Chondrocyte (in vitro differentiated cells): ENCODE data around the gene ART1. TPM values are rescaled to one million over a fixed set of nuclear protein-coding genes. Genes with fewer than 3 reads are reported as not detected.
A peak's percentile ranks its signal among the peaks of the same experiment; 100 is the strongest.

Experiments used
- DNase-seq: peaks from one replicate; pipeline ENCODE4 v3.0.0; 2021; ENCODE audit warnings: mixed read lengths, low spot score
- H3K27ac Mint-ChIP-seq: one replicate; pipeline ENCODE4 v1.8.0; 2021; ENCODE audit warnings: mild to moderate bottlenecking, moderate library complexity, mixed read lengths; ENCODE audit not compliant: unreplicated experiment
- H3K27me3 Mint-ChIP-seq: 2 replicates; pipeline ENCODE4 v1.8.0; 2021; ENCODE audit warnings: low read depth, mixed read lengths
- H3K36me3 Mint-ChIP-seq: 2 replicates; pipeline ENCODE4 v1.8.0; 2021; ENCODE audit warnings: low read depth, mixed read lengths
- H3K4me1 Mint-ChIP-seq: 2 replicates; pipeline ENCODE4 v1.8.0; 2021; ENCODE audit warnings: low read depth, mild to moderate bottlenecking, mixed read lengths
- H3K4me3 Mint-ChIP-seq: one replicate; pipeline ENCODE4 v1.8.0; 2021; ENCODE audit warnings: mild to moderate bottlenecking, moderate library complexity, mixed read lengths; ENCODE audit not compliant: unreplicated experiment
- H3K9me3 Mint-ChIP-seq: 2 replicates; pipeline ENCODE4 v1.8.0; 2021; ENCODE audit warnings: low read depth, mixed read lengths
- CTCF ChIP-seq: fragments of 200-600 bp; sonication (generic); IDR thresholded peaks from 2 replicates; pipeline ENCODE4 v1.5.0; 2021; ENCODE audit warnings: antibody characterized with exemption, mild to moderate bottlenecking, moderate library complexity
- total RNA-seq: library from RNA; stranded (reverse); gene quantifications from 3 replicates; pipeline ENCODE4 v1.2.1, GENCODE V29; 2021

ART1 gene
- total RNA-seq, 1 donor from 2014 or later: not detected

DNA sequence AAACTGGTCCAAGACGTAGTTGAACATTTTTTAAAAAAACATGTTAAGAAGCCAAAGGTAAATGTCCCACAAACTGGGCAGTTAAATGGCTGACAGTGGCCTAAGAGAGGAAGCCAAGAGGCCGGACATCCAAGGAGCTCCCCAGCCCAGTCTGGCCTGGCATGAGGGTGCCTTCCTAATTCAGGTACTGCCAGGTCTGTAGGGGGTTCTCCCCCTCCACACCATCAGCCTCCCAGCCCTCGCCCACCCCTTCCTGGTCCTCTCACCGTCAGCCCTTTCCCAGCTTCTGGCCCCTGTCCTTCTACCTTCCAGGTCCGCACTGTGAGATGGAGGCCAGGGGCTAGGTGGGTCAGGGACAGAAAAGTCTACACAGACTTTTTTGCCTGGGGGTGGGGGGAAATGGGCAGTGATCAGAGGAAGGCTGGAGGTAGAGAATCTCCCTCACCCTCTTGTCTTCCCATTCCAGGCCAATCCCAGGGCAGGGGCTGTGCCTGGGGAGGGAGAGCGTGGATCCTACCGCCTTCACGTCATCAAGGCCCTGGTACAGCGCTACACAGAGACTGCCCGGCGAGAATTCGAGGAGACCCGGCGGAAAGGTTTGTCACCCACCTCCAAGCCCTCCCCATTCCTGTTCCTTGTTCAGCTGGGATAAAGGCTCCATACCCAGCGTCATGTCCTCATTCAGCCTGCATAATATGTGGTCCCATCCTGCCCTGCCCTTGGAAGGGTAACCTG lies 9.1 kb upstream of the ART1 start:
- no peak overlapping the region for H3K27ac Mint-ChIP-seq
- no peaks in the 10 kb centered on the region for H3K4me1 Mint-ChIP-seq
- peaks cover 3% of the 10 kb centered on the region for H3K9me3 Mint-ChIP-seq
- DNase-seq: peak; percentile 57
- H3K4me3 Mint-ChIP-seq: no peak overlapping the region
- no peak for TF ChIP-seq CTCF
- H3K27me3 Mint-ChIP-seq: peaks cover 12% of the 10 kb centered on the region
- peaks cover 2% of the 10 kb centered on the region for H3K36me3 Mint-ChIP-seq

- peaks cover 2% of the 10 kb centered on the region for H3K36me3 Mint-ChIP-seq
- peaks cover 12% of the 10 kb centered on the region for H3K27me3 Mint-ChIP-seq
- H3K4me3 Mint-ChIP-seq: no peak overlapping the region
- no peak overlapping the region for H3K27ac Mint-ChIP-seq
- no peak for TF ChIP-seq CTCF
- no peaks in the 10 kb centered on the region for H3K4me1 Mint-ChIP-seq
- peaks cover 3% of the 10 kb centered on the region for H3K9me3 Mint-ChIP-seq
- peak; percentile 67 for DNase-seq
Measured at GRCh38 chr11:3637201-3637600, 7.7 kb upstream of the ART1 start.

GRCh38 chr11:3638513-3638912 lies 6.4 kb upstream of the ART1 start:
- H3K4me1 Mint-ChIP-seq: peaks cover 6% of the 10 kb centered on the region
- TF ChIP-seq CTCF: no peak
- no peak overlapping the region for H3K27ac Mint-ChIP-seq
- peaks cover 12% of the 10 kb centered on the region for H3K27me3 Mint-ChIP-seq
- no peaks in the 10 kb centered on the region for H3K36me3 Mint-ChIP-seq
- no peak overlapping the region for H3K4me3 Mint-ChIP-seq
- peak; percentile 54 for DNase-seq
- H3K9me3 Mint-ChIP-seq: no peaks in the 10 kb centered on the region

- peak; percentile 70 for DNase-seq
- H3K27me3 Mint-ChIP-seq: peaks cover 8% of the 10 kb centered on the region
- H3K4me1 Mint-ChIP-seq: peaks cover 12% of the 10 kb centered on the region
- TF ChIP-seq CTCF: no peak
- H3K4me3 Mint-ChIP-seq: no peak overlapping the region
- H3K36me3 Mint-ChIP-seq: no peaks in the 10 kb centered on the region
- no peak overlapping the region for H3K27ac Mint-ChIP-seq
- H3K9me3 Mint-ChIP-seq: no peaks in the 10 kb centered on the region
Measured at GRCh38 chr11:3639841-3640240, 5.1 kb upstream of the ART1 start.

GRCh38 chr11:3641191-3641590 lies 3.7 kb upstream of the ART1 start:
- H3K27ac Mint-ChIP-seq: no peak overlapping the region
- DNase-seq: no peak
- TF ChIP-seq CTCF: no peak

More at GRCh38 chr11:3641191-3641590, 3.7 kb upstream of the ART1 start:
- Mint-ChIP-seq H3K4me3 (peak overlapping the region; percentile 59), H3K4me1 (peaks cover 16% of the 10 kb centered on the region), H3K27me3 (peaks cover 5% of the 10 kb centered on the region), H3K36me3 (no peaks in the 10 kb centered on the region), H3K9me3 (no peaks in the 10 kb centered on the region)
